Right cardiac atrium (tissue), 5 donors: ENCODE results near the gene SPRED2. TPM values are rescaled to one million over a fixed set of nuclear protein-coding genes. Genes with fewer than 3 reads are reported as not detected.

ENCODE experiments used
- polyA plus RNA-seq: library from polyadenylated mRNA; stranded (reverse); fragments of 200-250 nt; gene quantifications from one replicate; pipeline ENCODE4 v1.2.3, GENCODE V29; 2013
- total RNA-seq, 4 donors: library from RNA; stranded (reverse); fragmentation: NEBNext Ultra II Directional; extraction: Animal tissue kit (Norgen Biotek cat#: 25700); gene quantifications; one replicate each; pipeline ENCODE4 v1.2.1, GENCODE V29; 2021
- donor health status: healthy with polysubstance abuse.
- donor health status: DM: no; HTN: yes; CAD: no.
- donor health status: DM: no; HTN: no; CAD: no.
- donor health status: DM: no; HTN: yes; CAD: no; lungs with severe emphysema.
- donor health status: DM: yes; HTN: yes; CAD: no.

SPRED2 gene
- total and polyA plus RNA-seq, 5 donors: 9.2 to 17.9 (median 15.3) TPM

Other genes starting within 250 kb of the SPRED2 start
- 100 to 1,000 TPM; 104 to 133 (median 113) TPM for gene ACTR2, start 204.8 kb downstream of the SPRED2 start, total RNA-seq
- gene ACTR2, start 204.8 kb downstream of the SPRED2 start, polyA plus RNA-seq: 41.8 TPM